MM.1S (cell line): ENCODE measurements around the gene ANKUB1.

Experiments used
- DNase-seq: peaks from one replicate; pipeline ENCODE4 v3.0.0-alpha.2; 2015
- H2AFZ ChIP-seq: fragments of 300-600 bp; sonication (generic); 2 replicates; pipeline ENCODE4 v1.6.0; 2016; ENCODE audit warnings: antibody characterized with exemption, low read length
- H3F3A ChIP-seq: fragments of 300-600 bp; sonication (generic); 2 replicates; pipeline ENCODE4 v1.6.1; 2016; ENCODE audit warnings: mild to moderate bottlenecking, antibody characterized with exemption, low read length, moderate library complexity, mixed read lengths; ENCODE audit not compliant: insufficient read depth
- H3K27ac ChIP-seq: fragments of 300-600 bp; sonication (generic); 2 replicates; pipeline ENCODE4 v1.5.1; 2016; ENCODE audit warnings: mild to moderate bottlenecking, low read length
- H3K27me3 ChIP-seq: fragments of 300-600 bp; sonication (generic); replicated peaks from 2 replicates; pipeline ENCODE4 v1.6.0; 2016; ENCODE audit warnings: low read length; ENCODE audit not compliant: insufficient read depth
- H3K36me3 ChIP-seq: fragments of 300-600 bp; sonication (generic); replicated peaks from 2 replicates; pipeline ENCODE4 v1.6.1; 2016; ENCODE audit warnings: mild to moderate bottlenecking, low read length, mixed read lengths; ENCODE audit not compliant: insufficient read depth
- H3K4me1 ChIP-seq: fragments of 300-600 bp; sonication (generic); 2 replicates; pipeline ENCODE4 v1.6.1; 2016; ENCODE audit warnings: low read length, mixed read lengths
- H3K4me2 ChIP-seq: fragments of 300-600 bp; sonication (generic); 2 replicates; pipeline ENCODE4 v1.6.0; 2016; ENCODE audit warnings: low read depth, low read length
- H3K4me3 ChIP-seq: fragments of 300-600 bp; sonication (generic); 2 replicates; pipeline ENCODE4 v1.5.1; 2016; ENCODE audit warnings: low read length, mixed read lengths
- H3K79me2 ChIP-seq: fragments of 300-600 bp; sonication (generic); 2 replicates; pipeline ENCODE4 v1.6.1; 2016; ENCODE audit warnings: mixed run types, low read length, mixed read lengths
- H3K9ac ChIP-seq: fragments of 300-600 bp; sonication (generic); 2 replicates; pipeline ENCODE4 v1.6.1; 2016; ENCODE audit warnings: low read length, mixed read lengths
- H3K9me2 ChIP-seq: fragments of 300-600 bp; sonication (generic); replicated peaks from 2 replicates; pipeline ENCODE4 v1.6.1; 2016; ENCODE audit warnings: mild to moderate bottlenecking, low read length, mixed read lengths; ENCODE audit not compliant: insufficient read depth
- H3K9me3 ChIP-seq: fragments of 300-600 bp; sonication (generic); replicated peaks from 2 replicates; pipeline ENCODE4 v1.6.1; 2016; ENCODE audit warnings: mild to moderate bottlenecking, low read length, mixed read lengths; ENCODE audit not compliant: insufficient read depth
- H4K20me1 ChIP-seq: fragments of 300-600 bp; sonication (generic); 2 replicates; pipeline ENCODE4 v1.6.1; 2016; ENCODE audit warnings: mild to moderate bottlenecking, low read length, moderate library complexity, mixed read lengths; ENCODE audit not compliant: insufficient read depth
- CTCF ChIP-seq: fragments of 300-600 bp; sonication (generic); IDR thresholded peaks from 2 replicates; pipeline ENCODE4 v1.5.1; 2016; ENCODE audit warnings: antibody characterized with exemption, low read length, mixed read lengths
- EZH2 ChIP-seq: fragments of 300-600 bp; sonication (generic); optimal IDR thresholded peaks from 2 replicates; pipeline ENCODE3; 2017; ENCODE audit warnings: low read depth, mild to moderate bottlenecking, antibody characterized with exemption, low read length, mixed read lengths
- EZH2phosphoT487 ChIP-seq: fragments of 300-600 bp; sonication (generic); IDR thresholded peaks from 2 replicates; pipeline ENCODE4 v1.6.1; 2018; ENCODE audit warnings: antibody characterized with exemption, low read length

The ANKUB1 gene

GRCh38 chr3:149796026-149796425 lies 3.7 kb upstream of the ANKUB1 start:
- no peaks in the 10 kb centered on the region for H3K79me2 ChIP-seq
- no peaks in the 10 kb centered on the region for H3K36me3 ChIP-seq
- no peaks in the 10 kb centered on the region for H4K20me1 ChIP-seq
- DNase-seq, result no peak
- no peaks in the 10 kb centered on the region for H3K9me2 ChIP-seq
- H3K27ac ChIP-seq, result no peak overlapping the region
- H3K4me3 ChIP-seq, result no peak overlapping the region
- no peaks in the 10 kb centered on the region for H3K4me1 ChIP-seq
- H3K9ac ChIP-seq, result no peak overlapping the region
- no peaks in the 10 kb centered on the region for H3K9me3 ChIP-seq
- H3K4me2 ChIP-seq, result no peak overlapping the region
- TF ChIP-seq CTCF (no peak), EZH2 (no peak), EZH2phosphoT487 (no peak)
- H3F3A ChIP-seq, result no peaks in the 10 kb centered on the region
- no peaks in the 10 kb centered on the region for H3K27me3 ChIP-seq
- H2AFZ ChIP-seq, result no peak overlapping the region

GRCh38 chr3:149790698-149791097 lies 1.7 kb downstream of the ANKUB1 start:
- Histone ChIP-seq H3K9me3 (no peaks in the 10 kb centered on the region), H4K20me1 (no peaks in the 10 kb centered on the region), H2AFZ (no peak overlapping the region), H3K27ac (no peak overlapping the region), H3K4me2 (no peak overlapping the region), H3F3A (no peaks in the 10 kb centered on the region), H3K27me3 (no peaks in the 10 kb centered on the region), H3K4me1 (no peaks in the 10 kb centered on the region), H3K4me3 (no peak overlapping the region), H3K79me2 (no peaks in the 10 kb centered on the region), H3K9me2 (no peaks in the 10 kb centered on the region), H3K36me3 (no peaks in the 10 kb centered on the region), H3K9ac (no peak overlapping the region)
- DNase-seq, result no peak
- TF ChIP-seq EZH2 (no peak), CTCF (no peak), EZH2phosphoT487 (no peak)

- H3K9ac ChIP-seq, result no peak overlapping the region
- H3K79me2 ChIP-seq, result no peaks in the 10 kb centered on the region
- H3K4me3 ChIP-seq, result no peak overlapping the region
- H3F3A ChIP-seq, result no peaks in the 10 kb centered on the region
- no peak overlapping the region for H3K27ac ChIP-seq
- H3K9me2 ChIP-seq, result no peaks in the 10 kb centered on the region
- no peak for DNase-seq
- no peak for TF ChIP-seq EZH2phosphoT487
- no peak for TF ChIP-seq EZH2
- TF ChIP-seq CTCF, result no peak
- H3K4me1 ChIP-seq, result no peaks in the 10 kb centered on the region
- no peak overlapping the region for H3K4me2 ChIP-seq
- H4K20me1 ChIP-seq, result no peaks in the 10 kb centered on the region
- H3K9me3 ChIP-seq, result no peaks in the 10 kb centered on the region
- no peaks in the 10 kb centered on the region for H3K27me3 ChIP-seq
- no peak overlapping the region for H2AFZ ChIP-seq
- H3K36me3 ChIP-seq, result no peaks in the 10 kb centered on the region
Measured at GRCh38 chr3:149790268-149790667, 2.1 kb downstream of the ANKUB1 start.
